Frontal cortex (tissue), 4 donors: ENCODE measurements around the gene HMG20B. TPM values are rescaled to one million over a fixed set of nuclear protein-coding genes. Genes with fewer than 3 reads are reported as not detected.
"Not testable (repeated sequence)": the region's sequence is repeated elsewhere in the genome, so short reads cannot be mapped to it uniquely, and the experiment has no call there.

Experiments
- DNase-seq, 2 donors: peaks; one replicate each; pipeline ENCODE4 v3.0.0; 2012; ENCODE audit warnings: low spot score in 2 of 2
- FAIRE-seq: peaks from 2 replicates; lab custom pipeline; 2012; peaks lifted over from hg19 to GRCh38; lab: Jason Lieb, UNC
- total RNA-seq: library from RNA; depleted of rRNA; stranded (reverse); fragments of >200 nt; gene quantifications from one replicate; pipeline ENCODE4 v1.2.3, GENCODE V29; 2014
- donor health status: control.
- donor health status: control.
- donor health status: control.

HMG20B gene
- total RNA-seq, result 13.9 TPM

DNA sequence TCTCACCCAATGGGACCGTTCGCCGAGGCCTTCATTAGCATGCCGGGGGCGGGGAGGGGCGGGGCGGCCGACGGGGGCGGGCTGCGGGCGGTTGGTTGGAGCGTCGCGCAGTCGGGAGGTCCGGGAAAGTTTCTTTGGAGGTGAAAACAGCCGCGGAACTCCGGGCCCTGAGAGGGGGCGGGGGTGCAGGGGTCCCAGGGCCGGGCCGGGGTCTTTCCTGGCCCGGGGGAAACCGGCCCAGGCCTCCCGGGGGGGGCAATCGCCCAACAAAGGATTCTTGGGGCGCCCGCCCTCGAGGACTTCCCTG is at the start of gene HMG20B:
HMG20B (plus strand) TSS at position 90 of the 307 bp plus-strand sequence. CDS start 366 bp downstream, outside the sequence.
- DNase-seq (no peak), FAIRE-seq (no peak)

DNA sequence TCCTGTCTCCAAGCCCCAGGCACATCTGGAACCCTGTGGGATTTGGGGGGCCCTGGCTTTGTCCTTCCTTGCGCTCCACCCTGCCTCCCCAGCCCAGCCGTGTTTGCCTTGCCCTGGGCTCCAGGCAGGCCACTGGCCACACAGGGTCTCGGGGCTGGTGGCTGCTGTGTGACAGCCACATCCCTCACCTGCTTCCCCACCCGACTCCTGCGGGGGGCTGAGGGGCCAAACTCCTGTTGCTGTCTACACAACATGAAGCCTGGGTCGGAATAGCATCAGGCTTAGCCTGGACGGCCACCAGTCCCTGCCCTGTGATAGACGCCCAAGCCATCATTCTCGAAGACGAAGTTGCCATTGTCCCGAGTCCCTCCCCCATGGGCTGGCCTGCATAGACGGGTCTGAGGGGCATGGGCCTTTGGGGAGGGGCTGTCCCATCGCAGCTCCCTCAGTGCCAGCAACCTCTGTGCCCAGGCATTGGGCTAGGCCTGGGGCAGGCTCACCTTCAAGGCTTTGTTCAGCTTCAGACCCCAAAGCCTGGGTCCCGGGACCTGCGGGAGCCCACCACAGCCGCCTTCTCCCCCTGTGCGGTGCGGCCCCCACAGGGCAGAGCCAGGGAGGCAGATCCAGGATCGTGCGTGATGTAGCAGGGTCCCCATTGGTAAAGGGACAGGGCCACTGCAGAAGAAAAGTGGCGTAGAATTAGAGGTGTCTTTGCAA is 49.2 kb upstream of the HMG20B start:
- no peak for DNase-seq
- FAIRE-seq, result no peak

DNA sequence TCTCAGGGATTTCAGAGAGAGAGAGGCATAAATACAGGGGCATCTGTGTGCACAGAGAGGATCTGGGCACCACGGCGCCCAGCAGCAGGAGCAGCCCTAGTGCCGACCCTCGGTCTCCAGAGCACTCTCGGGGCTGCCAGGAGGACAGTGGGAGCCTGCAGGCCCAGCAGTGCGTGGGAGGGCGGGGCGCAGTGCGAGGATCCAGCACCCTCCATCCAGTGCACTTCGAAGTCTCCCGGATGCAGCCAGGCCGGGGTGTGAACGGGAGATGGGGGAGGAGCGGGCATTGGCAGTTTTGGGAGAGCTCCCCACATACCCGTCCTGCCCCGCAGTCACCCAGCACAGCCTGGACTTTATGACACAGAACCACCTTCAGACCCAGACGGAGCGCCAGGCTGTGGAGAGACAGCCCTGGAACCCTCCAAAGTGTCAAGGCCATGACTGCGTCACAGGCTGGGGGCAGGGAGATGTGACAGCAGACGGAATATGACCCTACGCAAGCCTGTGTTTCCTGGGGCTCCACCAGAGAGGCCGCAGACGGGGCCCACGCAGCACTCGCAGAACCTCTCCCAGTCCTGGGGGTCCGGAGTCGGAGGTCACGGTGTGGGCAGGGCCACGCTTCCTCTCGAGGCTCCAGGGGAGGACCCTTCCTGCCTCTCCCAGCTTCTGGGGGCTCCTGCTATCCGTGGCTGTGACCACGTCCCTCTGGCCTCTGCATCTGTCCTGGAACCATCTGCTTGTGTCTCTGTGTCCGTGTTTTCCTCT is 48.5 kb upstream of the HMG20B start:
- FAIRE-seq, result no peak
- DNase-seq, result no peak

DNA sequence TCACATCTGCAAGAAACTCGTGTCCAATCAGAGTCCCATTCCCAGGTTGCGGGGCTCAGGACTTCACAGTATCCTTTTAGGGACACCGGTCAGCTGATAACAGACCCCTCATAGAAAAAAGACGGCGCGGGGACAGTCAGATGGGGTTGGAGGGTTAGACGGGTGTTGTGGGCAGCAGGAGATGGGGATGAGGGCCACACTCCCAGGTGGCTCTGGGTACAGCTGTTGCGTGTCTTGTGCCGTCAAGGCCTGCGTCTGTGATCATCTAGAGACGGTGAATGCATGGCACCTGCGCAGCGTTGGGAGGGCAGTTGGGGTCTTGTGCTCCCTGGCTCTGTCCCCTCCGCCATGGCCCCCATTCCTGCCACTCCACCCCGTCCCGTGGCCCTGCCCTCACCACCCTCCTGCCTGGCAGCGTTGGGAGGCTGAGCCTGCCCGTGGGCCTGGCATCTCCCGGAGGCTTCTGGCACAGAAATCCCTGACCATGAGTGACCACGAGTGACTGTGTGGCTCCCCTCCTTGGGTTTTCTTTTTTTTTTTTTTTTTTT is 47.8 kb upstream of the HMG20B start:
- FAIRE-seq (no peak), DNase-seq (no peak)

DNA sequence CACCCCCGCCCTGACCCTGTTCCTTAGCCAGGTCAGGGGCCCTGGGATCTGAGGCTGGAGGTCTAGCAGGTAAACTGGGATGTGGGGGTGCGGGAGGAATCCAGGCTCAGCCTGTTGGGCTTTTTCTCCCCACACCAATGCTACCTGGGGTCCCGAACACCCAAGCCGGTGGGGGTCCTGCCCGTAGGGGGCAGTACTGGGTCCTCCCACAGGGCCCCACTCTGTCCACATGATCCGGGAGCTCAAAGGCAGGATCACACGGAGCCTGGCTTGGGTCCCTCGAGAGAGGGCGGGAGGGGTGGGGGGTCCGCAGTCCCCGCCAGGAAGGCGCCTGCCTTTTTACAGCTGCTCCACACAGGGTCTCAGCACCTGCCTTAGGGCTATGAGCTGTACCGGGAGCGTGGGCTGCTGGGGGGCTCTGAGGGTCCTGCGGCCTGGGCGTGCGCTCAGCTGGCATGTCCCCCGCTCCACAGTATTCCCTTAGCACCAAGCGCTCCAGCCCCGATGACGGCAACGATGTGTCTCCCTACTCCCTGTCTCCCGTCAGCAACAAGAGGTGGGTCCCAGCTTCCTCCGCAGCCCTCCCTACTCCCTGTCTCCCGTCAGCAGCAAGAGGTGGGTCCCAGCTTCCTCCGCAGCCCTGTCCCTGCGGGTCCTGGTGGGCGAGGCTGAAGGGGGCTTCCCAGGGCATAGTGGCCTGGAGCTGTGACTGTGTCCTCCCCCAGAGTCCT is 46.1 kb upstream of the HMG20B start:
- DNase-seq (no peak), FAIRE-seq (no peak)

DNA sequence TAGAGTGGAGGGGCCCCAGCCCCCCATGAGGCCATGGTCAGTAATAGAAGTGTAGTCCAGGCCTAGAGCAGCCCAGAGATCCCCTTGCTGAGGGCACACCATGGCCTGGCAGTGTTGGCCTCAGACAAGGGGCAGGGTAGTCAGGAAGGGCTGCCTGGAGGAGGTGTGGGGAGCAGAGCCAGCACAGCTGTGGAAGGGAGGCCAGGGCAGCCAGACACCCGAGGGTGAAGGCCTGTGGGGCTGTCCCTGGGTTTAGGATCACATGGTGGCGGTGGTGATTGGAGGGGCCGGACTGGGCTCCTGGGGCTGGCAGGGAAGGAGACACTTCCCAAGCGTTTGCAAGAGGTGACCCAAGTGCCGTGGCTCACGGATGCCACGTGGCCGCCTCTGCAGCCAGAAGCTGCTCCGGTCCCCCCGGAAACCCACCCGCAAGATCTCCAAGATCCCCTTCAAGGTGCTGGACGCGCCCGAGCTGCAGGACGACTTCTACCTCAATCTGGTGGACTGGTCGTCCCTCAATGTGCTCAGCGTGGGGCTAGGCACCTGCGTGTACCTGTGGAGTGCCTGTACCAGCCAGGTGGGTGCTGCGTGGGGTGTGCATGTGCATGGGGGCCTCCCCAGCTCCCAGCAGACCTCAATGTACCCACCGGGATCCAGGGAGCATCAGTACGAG is 45.4 kb upstream of the HMG20B start:
- DNase-seq, result no peak
- FAIRE-seq, result no peak

DNA sequence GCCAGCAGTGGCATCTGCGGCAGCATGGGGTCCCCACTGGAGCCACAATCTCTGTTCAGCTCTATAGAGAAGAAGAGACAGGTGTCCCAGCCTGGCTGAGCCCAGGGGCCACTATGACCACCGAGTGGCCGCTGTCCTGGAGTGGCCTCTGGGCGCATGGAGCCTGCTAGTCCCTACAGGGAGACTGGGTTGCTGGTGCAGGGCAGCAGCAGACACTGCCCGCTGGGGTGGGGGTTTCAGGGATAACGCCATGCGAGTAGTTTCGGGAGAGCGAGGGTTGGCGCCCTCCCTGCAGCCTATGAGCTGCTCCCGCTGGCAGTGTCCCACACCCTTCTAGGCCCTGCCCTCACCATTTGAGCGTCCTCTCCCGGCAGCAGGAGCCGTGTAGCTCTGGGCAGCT is 44.7 kb upstream of the HMG20B start:
- FAIRE-seq (no peak), DNase-seq (no peak)

DNA sequence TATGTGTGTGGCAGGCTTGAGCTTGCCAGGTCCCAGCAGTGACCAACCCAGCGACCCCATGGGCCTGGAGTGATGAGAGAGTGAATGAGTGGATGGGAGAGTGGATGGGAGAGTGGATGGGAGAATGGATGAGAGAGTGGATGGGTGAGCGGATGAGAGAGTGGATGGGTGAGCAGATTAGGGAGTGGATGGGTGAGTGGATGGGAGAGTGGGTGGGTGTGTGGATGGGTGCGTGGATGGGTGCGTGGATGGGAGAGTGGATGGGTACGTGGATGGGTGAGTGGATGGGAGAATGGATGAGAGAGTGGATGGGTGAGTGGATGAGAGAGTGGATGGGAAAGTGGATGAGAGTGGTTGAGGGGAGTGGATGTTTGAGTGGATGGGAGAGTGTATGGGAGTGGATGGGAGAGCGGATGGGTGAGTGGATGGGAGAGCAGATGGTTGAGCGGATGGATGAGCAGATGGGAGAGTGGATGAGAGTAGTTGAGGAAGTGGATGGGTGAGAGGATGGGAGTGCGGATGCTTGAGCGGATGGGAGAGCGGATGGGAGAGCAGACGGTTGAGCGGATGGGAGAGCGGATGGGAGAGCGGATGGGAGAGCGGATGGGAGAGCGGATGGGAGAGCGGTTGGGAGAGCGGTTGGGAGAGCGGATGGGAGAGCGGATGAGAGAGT is 44.1 kb upstream of the HMG20B start:
- no peak for FAIRE-seq
- no peak for DNase-seq

DNA sequence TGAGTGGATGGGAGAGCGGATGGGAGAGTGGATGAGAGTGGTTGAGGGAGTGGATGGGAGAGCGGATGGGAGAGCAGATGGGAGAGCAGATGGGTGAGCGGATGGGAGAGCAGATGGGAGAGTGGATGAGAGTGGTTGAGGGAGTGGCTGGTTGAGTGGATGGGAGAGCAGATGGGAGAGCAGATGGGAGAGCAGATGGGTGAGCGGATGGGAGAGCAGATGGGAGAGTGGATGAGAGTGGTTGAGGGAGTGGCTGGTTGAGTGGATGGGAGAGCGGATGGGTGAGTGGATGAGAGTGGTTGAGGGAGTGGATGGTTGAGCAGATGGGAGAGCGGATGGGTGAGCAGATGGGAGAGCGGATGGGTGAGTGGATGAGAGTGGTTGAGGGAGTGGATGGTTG is 43.4 kb upstream of the HMG20B start:
- not testable (repeated sequence) for FAIRE-seq, DNase-seq

DNA sequence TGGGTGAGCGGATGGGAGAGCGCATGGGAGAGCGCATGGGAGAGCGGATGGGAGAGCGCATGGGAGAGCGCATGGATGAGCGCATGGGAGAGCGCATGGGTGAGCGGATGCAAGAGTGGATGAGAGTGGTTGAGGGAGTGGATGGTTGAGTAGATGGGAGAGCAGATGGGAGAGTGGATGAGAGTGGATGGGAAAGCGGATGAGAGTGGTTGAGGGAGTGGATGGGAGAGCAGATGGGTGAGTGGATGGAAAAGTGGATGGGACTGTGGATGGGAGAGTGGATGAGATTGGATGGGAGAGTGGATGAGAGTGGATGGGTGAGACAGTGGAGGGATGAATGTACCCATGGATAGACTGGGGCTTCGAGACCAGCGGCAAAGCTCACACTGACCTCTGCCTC is 42.4 kb upstream of the HMG20B start:
- no peak for DNase-seq
- no peak for FAIRE-seq

DNA sequence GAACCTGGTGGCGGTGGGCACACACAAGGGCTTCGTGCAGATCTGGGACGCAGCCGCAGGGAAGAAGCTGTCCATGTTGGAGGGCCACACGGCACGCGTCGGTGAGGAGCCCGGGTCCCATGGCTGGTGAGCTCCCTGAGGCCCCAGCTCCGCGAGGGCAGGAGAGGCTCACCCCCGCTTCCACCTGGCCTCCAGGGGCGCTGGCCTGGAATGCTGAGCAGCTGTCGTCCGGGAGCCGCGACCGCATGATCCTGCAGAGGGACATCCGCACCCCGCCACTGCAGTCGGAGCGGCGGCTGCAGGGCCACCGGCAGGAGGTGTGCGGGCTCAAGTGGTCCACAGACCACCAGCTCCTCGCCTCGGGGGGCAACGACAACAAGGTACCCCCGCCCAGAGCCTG is 41.0 kb upstream of the HMG20B start:
- FAIRE-seq (no peak), DNase-seq (no peak)

DNA sequence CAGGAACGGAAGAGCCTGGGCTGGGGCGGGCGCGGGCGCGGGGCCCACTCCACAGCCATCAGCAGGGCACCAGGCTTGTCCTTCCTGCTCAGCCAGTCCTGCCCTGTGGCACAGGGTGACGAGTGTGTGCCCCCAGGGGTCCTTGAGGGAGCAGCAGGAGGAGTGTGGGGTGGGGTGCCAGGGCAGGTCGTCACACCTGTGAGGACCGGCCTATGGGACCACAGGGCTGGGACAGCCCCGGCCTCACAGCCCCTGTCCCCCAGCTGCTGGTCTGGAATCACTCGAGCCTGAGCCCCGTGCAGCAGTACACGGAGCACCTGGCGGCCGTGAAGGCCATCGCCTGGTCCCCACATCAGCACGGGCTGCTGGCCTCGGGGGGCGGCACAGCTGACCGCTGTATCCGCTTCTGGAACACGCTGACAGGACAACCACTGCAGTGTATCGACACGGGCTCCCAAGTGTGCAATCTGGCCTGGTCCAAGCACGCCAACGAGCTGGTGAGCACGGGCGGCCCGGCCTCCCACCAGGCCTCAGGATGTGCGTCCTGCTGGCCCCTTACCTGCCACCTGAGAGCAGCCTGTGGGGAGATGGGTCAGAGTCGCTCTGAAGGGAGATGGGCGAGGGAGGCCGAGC is 40.5 kb upstream of the HMG20B start:
- DNase-seq, result no peak
- no peak for FAIRE-seq

DNA sequence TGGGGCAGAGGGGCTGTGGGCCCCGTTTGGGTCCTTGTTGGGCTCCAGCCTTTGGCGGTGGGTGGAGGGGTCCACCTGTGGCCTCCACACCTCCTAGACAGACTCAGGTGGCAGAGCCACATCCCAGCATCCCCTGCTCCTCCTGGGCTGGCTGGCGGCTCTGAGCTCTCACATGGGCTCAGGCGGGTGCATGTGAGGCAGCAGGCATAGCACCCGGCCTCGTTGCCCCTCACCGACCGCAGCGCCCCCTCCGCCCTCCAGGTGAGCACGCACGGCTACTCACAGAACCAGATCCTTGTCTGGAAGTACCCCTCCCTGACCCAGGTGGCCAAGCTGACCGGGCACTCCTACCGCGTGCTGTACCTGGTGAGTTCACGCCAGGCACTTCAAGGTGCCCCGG is 39.7 kb upstream of the HMG20B start:
- DNase-seq (no peak), FAIRE-seq (no peak)

DNA sequence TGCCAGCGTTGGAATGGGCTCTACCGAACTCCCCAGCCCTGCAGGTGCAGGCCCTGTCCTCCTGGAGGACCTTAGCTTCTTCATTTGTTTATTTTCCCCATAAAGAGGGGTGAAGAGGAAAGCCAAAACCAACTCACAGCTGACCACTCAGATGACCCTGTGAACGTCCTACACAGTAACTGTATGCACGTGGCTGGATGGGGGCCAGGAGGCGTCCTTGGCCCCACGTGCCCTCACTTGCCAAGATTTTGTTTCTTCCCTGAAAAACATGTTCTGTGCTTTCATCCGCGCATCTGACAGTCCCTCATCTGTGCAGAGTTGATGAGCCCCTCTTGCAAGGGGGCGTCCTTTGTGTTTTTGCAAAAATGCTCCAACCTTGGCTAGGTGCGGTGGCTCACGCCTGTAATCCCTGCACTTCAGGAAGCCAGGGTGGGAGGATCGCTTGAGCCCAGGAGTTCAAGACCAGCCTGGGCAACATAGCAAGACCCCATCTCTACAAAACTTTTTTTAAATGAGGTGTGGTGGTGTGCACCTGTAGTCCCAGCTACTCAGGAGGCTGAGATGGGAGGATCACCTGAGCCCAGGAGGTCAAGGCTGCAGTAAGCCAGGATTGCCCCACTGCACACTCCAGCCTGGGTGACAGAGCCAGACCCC is 39.1 kb upstream of the HMG20B start:
- FAIRE-seq, result no peak
- no peak for DNase-seq

DNA sequence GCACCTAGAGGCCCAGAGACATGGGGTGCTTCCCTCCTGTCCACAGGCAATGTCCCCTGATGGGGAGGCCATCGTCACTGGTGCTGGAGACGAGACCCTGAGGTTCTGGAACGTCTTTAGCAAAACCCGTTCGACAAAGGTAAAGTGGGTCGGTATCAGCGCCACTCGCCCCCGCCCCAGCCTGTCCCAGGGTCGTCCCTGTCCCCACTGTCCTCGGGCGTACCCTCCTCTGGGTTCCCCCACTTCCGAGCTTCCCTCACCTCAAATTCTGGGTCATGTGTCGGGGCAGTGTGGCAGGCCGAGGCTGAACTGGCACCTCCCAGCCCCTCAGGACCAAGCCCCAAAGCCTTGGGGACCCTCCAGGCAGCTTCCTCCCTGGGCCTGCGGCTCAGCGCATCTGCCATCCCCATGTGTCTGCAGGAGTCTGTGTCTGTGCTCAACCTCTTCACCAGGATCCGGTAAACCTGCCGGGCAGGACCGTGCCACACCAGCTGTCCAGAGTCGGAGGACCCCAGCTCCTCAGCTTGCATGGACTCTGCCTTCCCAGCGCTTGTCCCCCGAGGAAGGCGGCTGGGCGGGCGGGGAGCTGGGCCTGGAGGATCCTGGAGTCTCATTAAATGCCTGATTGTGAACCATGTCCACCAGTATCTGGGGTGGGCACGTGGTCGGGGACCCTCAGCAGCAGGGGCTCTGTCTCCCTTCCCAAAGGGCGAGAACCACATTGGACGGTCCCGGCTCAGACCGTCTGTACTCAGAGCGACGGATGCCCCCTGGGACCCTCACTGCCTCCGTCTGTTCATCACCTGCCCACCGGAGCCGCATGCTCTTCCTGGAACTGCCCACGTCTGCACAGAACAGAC is 38.1 kb upstream of the HMG20B start:
- no peak for FAIRE-seq
- DNase-seq, result no peak

DNA sequence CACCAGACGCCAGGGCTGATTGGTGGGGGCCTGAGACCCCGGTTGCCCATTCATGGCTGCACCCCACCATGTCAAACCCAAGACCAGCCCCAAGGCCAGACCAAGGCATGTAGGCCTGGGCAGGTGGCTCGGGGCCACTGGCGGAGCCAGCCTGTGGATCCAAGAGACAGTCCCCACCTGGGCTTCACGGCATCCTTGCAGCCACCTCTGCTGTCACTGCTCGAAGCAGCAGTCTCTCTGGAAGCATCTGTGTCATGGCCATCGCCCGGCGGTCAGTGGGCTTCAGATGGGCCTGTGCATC is 37.6 kb upstream of the HMG20B start:
- DNase-seq, result no peak
- FAIRE-seq, result no peak

DNA sequence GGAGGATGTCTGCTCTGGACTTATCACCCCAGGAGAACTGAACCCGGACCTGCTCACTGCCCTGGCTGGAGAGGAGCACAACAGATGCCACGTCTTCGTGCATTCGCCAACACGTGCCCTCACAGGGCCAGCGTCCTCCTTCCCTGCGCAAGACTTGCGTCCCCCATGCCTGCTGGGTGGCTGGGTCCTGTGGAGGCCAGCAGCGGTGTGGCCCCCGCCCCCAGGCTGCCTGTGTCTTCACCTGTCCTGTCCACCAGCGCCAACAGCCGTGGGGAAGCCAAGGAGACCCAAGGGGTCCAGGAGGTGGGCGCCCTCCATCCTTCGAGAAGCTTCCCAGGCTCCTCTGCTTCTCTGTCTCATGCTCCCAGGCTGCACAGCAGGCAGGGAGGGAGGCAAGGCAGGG is 37.2 kb upstream of the HMG20B start:
- no peak for DNase-seq
- no peak for FAIRE-seq

DNA sequence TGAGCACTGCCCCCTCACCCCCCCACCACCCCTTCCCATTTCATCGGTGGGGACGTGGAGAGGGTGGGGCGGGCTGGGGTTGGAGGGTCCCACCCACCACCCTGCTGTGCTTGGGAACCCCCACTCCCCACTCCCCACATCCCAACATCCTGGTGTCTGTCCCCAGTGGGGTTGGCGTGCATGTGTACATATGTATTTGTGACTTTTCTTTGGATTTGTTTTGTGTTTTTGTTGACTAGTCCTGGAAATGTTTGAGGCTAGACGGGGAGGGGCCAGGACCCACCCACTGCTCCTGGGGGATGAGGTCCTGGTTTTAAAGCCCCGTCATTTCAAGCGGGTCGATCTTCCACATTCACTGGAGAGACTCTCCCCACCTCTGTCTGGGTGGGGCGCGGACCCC is 36.8 kb upstream of the HMG20B start:
- no peak for FAIRE-seq
- no peak for DNase-seq
